IMR-90 (cell line): Measurements from ENCODE around the gene NDST1. TPM values are rescaled to one million over a fixed set of nuclear protein-coding genes. Genes with fewer than 3 reads are reported as not detected.
A peak's percentile ranks its signal among the peaks of the same experiment; 100 is the strongest.

ENCODE experiments used
- ATAC-seq: fragments of 200-7000 bp; cut with Tn5 transposase; 2 replicates; pipeline ENCODE4 v1.9.1; 2020; ENCODE audit warnings: low read depth, mild to moderate bottlenecking, moderate library complexity
- BruUV-seq: library from RNA; stranded (reverse); fragments of 400-500 nt; replicated peaks from 2 replicates; lab custom pipeline; 2021; lab: Mats Ljungman, UMichigan
- CTCF ChIA-PET: fragments of 300-600 bp; formaldehyde crosslinking; extraction: SDS; loops from one replicate; lab custom pipeline; 2021; ENCODE audit warnings: antibody characterized with exemption; lab: Yijun Ruan, JAX
- POLR2A ChIA-PET: fragments of 300-600 bp; sonication (Branson Sonifier 250); formaldehyde crosslinking; loops from one replicate; lab custom pipeline; 2022; ENCODE audit warnings: antibody characterized with exemption; ENCODE audit not compliant: unreplicated experiment; lab: Charles Lee
- DNase-seq: peaks from one replicate; pipeline ENCODE4 v3.0.0; 2013
- H2AFZ ChIP-seq: replicated peaks from 2 replicates; pipeline ENCODE3; 2013; ENCODE audit warnings: low read length, mild to moderate bottlenecking; ENCODE audit not compliant: poor library complexity
- H2AK5ac ChIP-seq: 2 replicates; pipeline ENCODE4 v1.6.1; 2013; ENCODE audit warnings: low read depth, low read length, inconsistent platforms
- H2AK9ac ChIP-seq: replicated peaks from 2 replicates; pipeline ENCODE3; 2013; ENCODE audit warnings: mild to moderate bottlenecking, low read depth, low read length, moderate library complexity; ENCODE audit not compliant: poor library complexity
- H2BK120ac ChIP-seq: 2 replicates; pipeline ENCODE4 v1.6.1; 2013; ENCODE audit warnings: low read depth, low read length, inconsistent platforms
- H2BK15ac ChIP-seq: 3 replicates; pipeline ENCODE4 v1.6.1; 2013; ENCODE audit warnings: low read depth, low read length, inconsistent platforms
- H2BK20ac ChIP-seq: 2 replicates; pipeline ENCODE4 v1.6.1; 2013; ENCODE audit warnings: low read depth, mild to moderate bottlenecking, inconsistent platforms, low read length, moderate library complexity
- H2BK5ac ChIP-seq: 2 replicates; pipeline ENCODE4 v1.6.1; 2013; ENCODE audit warnings: mild to moderate bottlenecking, low read depth, low read length, inconsistent platforms; ENCODE audit not compliant: poor library complexity, severe bottlenecking
- H3K14ac ChIP-seq: replicated peaks from 2 replicates; pipeline ENCODE4 v1.6.1; 2013; ENCODE audit warnings: low read depth, low read length, inconsistent platforms
- H3K18ac ChIP-seq: 2 replicates; pipeline ENCODE4 v1.6.1; 2013; ENCODE audit warnings: low read depth, low read length, control low read depth
- H3K23ac ChIP-seq: 2 replicates; pipeline ENCODE4 v1.6.1; 2013; ENCODE audit warnings: low read depth, low read length, inconsistent platforms
- H3K27ac ChIP-seq: 2 replicates; pipeline ENCODE4 v1.5.1; 2013; ENCODE audit warnings: mild to moderate bottlenecking, control low read depth, low read length; ENCODE audit not compliant: insufficient read depth
- H3K27me3 ChIP-seq: 2 replicates; pipeline ENCODE4 v1.6.1; 2013; ENCODE audit warnings: low read length; ENCODE audit not compliant: control insufficient read depth, insufficient read depth
- H3K36me3 ChIP-seq: 2 replicates; pipeline ENCODE4 v1.6.1; 2013; ENCODE audit warnings: low read length, mixed read lengths; ENCODE audit not compliant: control insufficient read depth, insufficient read depth
- H3K4ac ChIP-seq: 2 replicates; pipeline ENCODE4 v1.6.1; 2013; ENCODE audit warnings: low read depth, low read length, inconsistent platforms
- H3K4me1 ChIP-seq: 2 replicates; pipeline ENCODE4 v1.6.1; 2013; ENCODE audit warnings: low read length, mixed read lengths; ENCODE audit not compliant: control insufficient read depth, insufficient read depth
- H3K4me2 ChIP-seq: 2 replicates; pipeline ENCODE4 v1.6.1; 2013; ENCODE audit warnings: low read depth, mild to moderate bottlenecking, control low read depth, low read length, moderate library complexity
- H3K4me3 ChIP-seq: 2 replicates; pipeline ENCODE4 v1.5.1; 2013; ENCODE audit warnings: low read depth, mild to moderate bottlenecking, control low read depth, low read length, moderate library complexity; ENCODE audit not compliant: insufficient read depth
- H3K56ac ChIP-seq: 2 replicates; pipeline ENCODE4 v1.6.1; 2013; ENCODE audit warnings: low read length, inconsistent platforms; ENCODE audit not compliant: insufficient read depth; ENCODE audit errors: extremely low read depth
- H3K79me1 ChIP-seq, 2 experiments: 2 replicates each; pipeline ENCODE4 v1.6.1; 2013; ENCODE audit warnings: low read length in 2 of 2, inconsistent platforms in 1 of 2, low read depth in 1 of 2
- H3K9ac ChIP-seq: 2 replicates; pipeline ENCODE4 v1.6.1; 2013; ENCODE audit warnings: low read depth, low read length, control low read depth
- H3K9me1 ChIP-seq: 2 replicates; pipeline ENCODE4 v1.6.1; 2013; ENCODE audit warnings: low read length, inconsistent platforms; ENCODE audit not compliant: insufficient read depth
- H3K9me3 ChIP-seq: 2 replicates; pipeline ENCODE4 v1.6.1; 2013; ENCODE audit warnings: low read length; ENCODE audit not compliant: control insufficient read depth, insufficient read depth
- H4K20me1 ChIP-seq: 2 replicates; pipeline ENCODE4 v1.6.1; 2013; ENCODE audit warnings: low read length, inconsistent platforms; ENCODE audit not compliant: insufficient read depth
- H4K5ac ChIP-seq: 2 replicates; pipeline ENCODE4 v1.6.1; 2013; ENCODE audit warnings: mild to moderate bottlenecking, low read depth, low read length, control low read depth
- H4K8ac ChIP-seq, 2 experiments: 2 replicates each; pipeline ENCODE4 v1.6.1; 2013; ENCODE audit warnings: low read depth in 2 of 2, low read length in 2 of 2, control low read depth in 1 of 2, inconsistent platforms in 1 of 2
- H4K91ac ChIP-seq: 2 replicates; pipeline ENCODE4 v1.6.1; 2013; ENCODE audit warnings: low read depth, low read length, inconsistent platforms; ENCODE audit not compliant: insufficient read depth
- BHLHE40 ChIP-seq: fragments of 150-350 bp; IDR thresholded peaks from 2 replicates; pipeline ENCODE4 v1.6.1; 2016; ENCODE audit warnings: mild to moderate bottlenecking, low read depth, low read length
- ELK1 ChIP-seq: fragments of 150-350 bp; IDR thresholded peaks from 2 replicates; pipeline ENCODE4 v1.6.1; 2016; ENCODE audit warnings: low read depth, mild to moderate bottlenecking, low read length, moderate library complexity, borderline replicate concordance
- MXI1 ChIP-seq: IDR thresholded peaks from 2 replicates; pipeline ENCODE4 v1.6.1; 2012; ENCODE audit warnings: low read depth, mild to moderate bottlenecking, low read length, moderate library complexity, borderline replicate concordance
- POLR2A ChIP-seq: IDR thresholded peaks from 2 replicates; pipeline ENCODE4 v1.6.1; 2012; ENCODE audit warnings: mild to moderate bottlenecking, low read depth, low read length
- RAD21 ChIP-seq: IDR thresholded peaks from 2 replicates; pipeline ENCODE4 v1.6.1; 2012; ENCODE audit warnings: low read length, improper control_type of control experiment
- RCOR1 ChIP-seq: IDR thresholded peaks from 2 replicates; pipeline ENCODE4 v1.6.1; 2012; ENCODE audit warnings: mild to moderate bottlenecking, low read length, improper control_type of control experiment; ENCODE audit not compliant: insufficient replicate concordance
- RFX5 ChIP-seq: IDR thresholded peaks from 2 replicates; pipeline ENCODE4 v1.8.0; 2012; ENCODE audit warnings: low read depth, mild to moderate bottlenecking, low read length, moderate library complexity
- WGBS, 2 experiments: methylation state at CpG; one replicate each; pipeline versions ENCODE4 v1.1.5 to v1.1.7; 2013; ENCODE audit warnings: missing lambda C conversion rate in 2 of 2; ENCODE audit not compliant: insufficient read length in 1 of 2; ENCODE audit errors: extremely low coverage in 2 of 2; 5-methylcytosine and 5-hydroxymethylcytosine counted together
- dilution Hi-C: fragments of 300-500 bp; cut with HindIII; formaldehyde crosslinking; loops from one replicate; pipeline ENCODE4 v1.14.3; 2018; ENCODE audit warnings: low sequenced_read_pairs; ENCODE audit not compliant: unreplicated experiment
- in situ Hi-C: fragments of 300-500 bp; cut with MboI; formaldehyde crosslinking; loops from 3 replicates; pipeline ENCODE4 v1.14.3; 2019; ENCODE audit warnings: low sequenced_read_pairs, inconsistent platforms, mixed read lengths
- intact Hi-C: fragments of 100-400 bp; cut with micrococcal nuclease; formaldehyde crosslinking; loops from 2 replicates; pipeline ENCODE4 v1.10.0; 2022
- polyA plus RNA-seq, 3 experiments: library from polyadenylated mRNA; depleted of rRNA; stranded (reverse); fragments of >200 nt; gene quantifications; 2 replicates each; pipeline ENCODE4 v1.2.3, GENCODE V29; 2012; ENCODE audit warnings: low replicate concordance in 1 of 3
- total RNA-seq: library from RNA; depleted of rRNA; stranded (reverse); fragments of >200 nt; gene quantifications from 2 replicates; pipeline ENCODE4 v1.2.3, GENCODE V29; 2012

Gene NDST1
- total and polyA plus RNA-seq, 2 of the 4 experiments (the other 2 are of a cell fraction) = 30.5 to 80.4 TPM

- Histone ChIP-seq H3K9ac (no peak overlapping the region), H3K4me3 (no peak overlapping the region), H2BK120ac (peak overlapping the region; percentile 9; the same call in 1 of the 2 replicates), H3K9me3 (no peaks in the 10 kb centered on the region), H4K91ac (no peak overlapping the region; the same call in 1 of the 2 replicates), H3K27ac (no peak overlapping the region), H2BK20ac (no peak overlapping the region), H3K4me2 (no peak overlapping the region), H2BK15ac (0 out of 3 replicates have a peak overlapping the region, but pooled peaks have one; percentile 11), H3K36me3 (no peaks in the 10 kb centered on the region), H3K56ac (no peak overlapping the region), H4K20me1 (no peaks in the 10 kb centered on the region), H3K4ac (no peak overlapping the region), H3K79me1 (no peaks in the 10 kb centered on the region), H3K23ac (no peak overlapping the region), H2AK5ac (no peak overlapping the region), H3K18ac (no peak overlapping the region), H3K4me1 (peaks cover 7% of the 10 kb centered on the region), H2AK9ac (peak overlapping the region; percentile 38), H2AFZ (peak overlapping the region; percentile 60), H2BK5ac (no peak overlapping the region), H3K27me3 (no peaks in the 10 kb centered on the region; the same call in 1 of the 2 replicates), H3K14ac (no peak overlapping the region), H3K9me1 (no peaks in the 10 kb centered on the region), H4K5ac (no peak overlapping the region), H4K8ac (no peak overlapping the region)
- dilution Hi-C loops (no loop called here), intact Hi-C loops (no loop called here), in situ Hi-C loops (no loop called here)
- WGBS, 2 experiments = 50% methylated on average over 4 of the region's 11 CpGs; no CpG with 5 or more reads in 1 of the 2 experiments
- no peak for TF ChIP-seq RCOR1
- TF ChIP-seq RAD21 = no peak
- TF ChIP-seq RFX5 = no peak
- no peak for TF ChIP-seq BHLHE40
- TF ChIP-seq MXI1 = no peak
- no peak for TF ChIP-seq ELK1
- TF ChIP-seq POLR2A = no peak
- no TSS peak for BruUV-seq
- peak; percentile 86 for DNase-seq
- ATAC-seq = peak; percentile 78
- POLR2A ChIA-PET = no interaction called here
- CTCF ChIA-PET = no interaction called here
Observed at GRCh38 chr5:150599917-150600511, 92.1 kb downstream of the NDST1 start.
